Lung (tissue), 12 donors: ENCODE results near the gene TM7SF2. TPM values are rescaled to one million over a fixed set of nuclear protein-coding genes. Genes with fewer than 3 reads are reported as not detected.

Experiments
- ATAC-seq: fragments of 200-7000 bp; cut with Tn5 transposase; one replicate; pipeline ENCODE4 v1.9.1; 2020; ENCODE audit warnings: moderate number of reproducible peaks; ENCODE audit not compliant: insufficient read depth, low FRiP score
- DNase-seq, 3 donors: peaks; one replicate each; pipeline ENCODE4 v3.0.0-alpha.2; 2013 to 2017
- H3K27ac ChIP-seq, 2 donors: one replicate each; pipeline ENCODE4 v1.5.1; 2013; ENCODE audit warnings: mild to moderate bottlenecking in 2 of 2, moderate library complexity in 2 of 2, control low read depth in 1 of 2, inconsistent platforms in 1 of 2, low read depth in 1 of 2, low read length in 1 of 2
- H3K27me3 ChIP-seq, 3 donors: one replicate each; pipeline ENCODE4 v1.5.1; 2013; ENCODE audit warnings: low read length in 2 of 3; ENCODE audit not compliant: control insufficient read depth in 3 of 3, insufficient read depth in 3 of 3
- H3K36me3 ChIP-seq, 4 donors: one replicate each; pipeline ENCODE4 v1.5.1; 2013; ENCODE audit warnings: low read length in 4 of 4, mild to moderate bottlenecking in 1 of 4, moderate library complexity in 1 of 4; ENCODE audit not compliant: control insufficient read depth in 4 of 4, insufficient read depth in 4 of 4
- H3K4me1 ChIP-seq, 5 donors: one replicate each; pipeline ENCODE4 v1.5.1; 2013; ENCODE audit warnings: low read length in 5 of 5, mild to moderate bottlenecking in 2 of 5, moderate library complexity in 1 of 5; ENCODE audit not compliant: control insufficient read depth in 5 of 5, insufficient read depth in 5 of 5
- H3K4me3 ChIP-seq: one replicate; pipeline ENCODE4 v1.5.1; 2013; ENCODE audit warnings: mild to moderate bottlenecking, control low read depth, moderate library complexity
- H3K9ac ChIP-seq, 2 donors: one replicate each; pipeline ENCODE4 v1.5.1; 2013; ENCODE audit warnings: low read length in 2 of 2, control low read depth in 1 of 2; ENCODE audit not compliant: insufficient read depth in 1 of 2
- H3K9me3 ChIP-seq, 4 donors: one replicate each; pipeline ENCODE4 v1.5.1; 2013; ENCODE audit warnings: low read length in 3 of 4, mild to moderate bottlenecking in 1 of 4, moderate library complexity in 1 of 4; ENCODE audit not compliant: control insufficient read depth in 4 of 4, insufficient read depth in 3 of 4
- whole genome bisulfite sequencing, 2 donors: extraction: QIAGEN DNeasy Blood & Tissue Kit; methylation state at CpG; one replicate each; pipeline ENCODE4 v1.1.7; 2013; 5-methylcytosine and 5-hydroxymethylcytosine counted together
- polyA plus RNA-seq, 2 donors: library from polyadenylated mRNA; stranded (reverse); fragments of 200-250 nt; gene quantifications; one replicate each; pipeline ENCODE4 v1.2.1, GENCODE V29; 2013
- total RNA-seq, 2 donors: library from RNA; depleted of rRNA in 1 of 2; stranded (reverse); fragments of >200 nt in 1 of 2; gene quantifications; one replicate each; pipeline ENCODE4 v1.2.1, GENCODE V29; 2014 to 2021
- TF ChIP-seq, protein P1 (sequence below): IDR thresholded peaks from 2 replicates; pipeline ENCODE4 v1.5.1; 2012; ENCODE audit warnings: mild to moderate bottlenecking; ENCODE audit errors: control extremely low read depth, extremely low read depth
- donor health status: control.
- donor health status: control.
- donor health status: Bipolar disorder and iron deficiency.
- donor health status: healthy.
- donor health status: DM: yes; HTN: yes; CAD: no.

TM7SF2 gene
- total and polyA plus RNA-seq, 4 donors: 30.3 to 82.7 (median 54.7) TPM

DNA sequence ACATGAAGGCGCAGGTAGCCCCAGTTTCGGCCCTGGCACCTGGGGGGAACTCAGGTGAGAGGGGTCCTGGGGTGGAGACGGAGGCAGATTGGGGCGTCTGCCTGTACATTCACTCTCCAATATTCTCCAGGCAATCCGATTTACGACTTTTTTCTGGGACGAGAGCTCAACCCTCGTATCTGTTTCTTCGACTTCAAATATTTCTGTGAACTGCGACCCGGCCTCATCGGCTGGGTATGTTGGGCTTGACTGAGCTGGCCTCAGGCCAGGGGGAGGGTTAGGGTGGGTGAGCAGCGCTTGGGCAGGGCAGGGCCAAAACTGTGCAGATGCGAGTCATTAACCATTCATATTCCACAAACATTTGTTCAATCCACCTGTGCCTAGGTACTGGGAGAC, 1.7 kb downstream of the TM7SF2 start:
- H3K36me3 ChIP-seq: peaks cover 6 to 17% (median 12%) of the 10 kb centered on the region in 4 donors
- ATAC-seq (no peak), DNase-seq (peak; percentile 29 to 54 (median 41))
- no peaks in the 10 kb centered on the region for H3K9me3 ChIP-seq
- H3K27me3 ChIP-seq: peaks cover 0 to 3% (median 0%) of the 10 kb centered on the region in 3 donors
- no peak overlapping the region for H3K4me3 ChIP-seq
- TF ChIP-seq, protein P1, sequence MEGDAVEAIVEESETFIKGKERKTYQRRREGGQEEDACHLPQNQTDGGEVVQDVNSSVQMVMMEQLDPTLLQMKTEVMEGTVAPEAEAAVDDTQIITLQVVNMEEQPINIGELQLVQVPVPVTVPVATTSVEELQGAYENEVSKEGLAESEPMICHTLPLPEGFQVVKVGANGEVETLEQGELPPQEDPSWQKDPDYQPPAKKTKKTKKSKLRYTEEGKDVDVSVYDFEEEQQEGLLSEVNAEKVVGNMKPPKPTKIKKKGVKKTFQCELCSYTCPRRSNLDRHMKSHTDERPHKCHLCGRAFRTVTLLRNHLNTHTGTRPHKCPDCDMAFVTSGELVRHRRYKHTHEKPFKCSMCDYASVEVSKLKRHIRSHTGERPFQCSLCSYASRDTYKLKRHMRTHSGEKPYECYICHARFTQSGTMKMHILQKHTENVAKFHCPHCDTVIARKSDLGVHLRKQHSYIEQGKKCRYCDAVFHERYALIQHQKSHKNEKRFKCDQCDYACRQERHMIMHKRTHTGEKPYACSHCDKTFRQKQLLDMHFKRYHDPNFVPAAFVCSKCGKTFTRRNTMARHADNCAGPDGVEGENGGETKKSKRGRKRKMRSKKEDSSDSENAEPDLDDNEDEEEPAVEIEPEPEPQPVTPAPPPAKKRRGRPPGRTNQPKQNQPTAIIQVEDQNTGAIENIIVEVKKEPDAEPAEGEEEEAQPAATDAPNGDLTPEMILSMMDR: no peak
- H3K27ac ChIP-seq: peak overlapping the region in 1 of 2 donors; percentile 77
- H3K4me1 ChIP-seq: peaks cover 3 to 37% (median 9%) of the 10 kb centered on the region in 5 donors
- H3K9ac ChIP-seq: no peak overlapping the region
- WGBS, 2 donors: 21 to 23% methylated on average over 14 of the region's 14 CpGs

DNA sequence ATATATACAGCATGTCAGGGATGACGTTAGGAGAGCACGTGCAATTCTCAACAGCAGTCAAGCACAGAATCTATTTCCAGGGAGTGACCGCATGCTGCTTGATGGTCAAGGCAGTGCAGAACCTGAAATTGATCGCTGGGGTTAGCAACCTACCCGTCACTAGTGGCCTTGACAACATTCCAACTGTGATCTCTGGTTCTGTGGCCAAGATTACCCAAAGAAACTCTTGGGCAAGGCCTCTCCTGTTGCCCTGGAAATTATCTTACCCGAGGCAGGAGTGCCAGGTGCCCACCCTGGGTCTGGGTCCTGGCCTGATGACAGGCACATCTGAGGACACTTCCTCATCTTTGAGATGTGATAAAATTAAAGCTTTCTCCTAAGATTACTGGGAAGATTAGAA, 2.2 kb downstream of the TM7SF2 start:
- TF ChIP-seq, protein P1: no peak
- Histone ChIP-seq H3K4me1 (peaks cover 3 to 37% (median 9%) of the 10 kb centered on the region in 5 donors), H3K27ac (no peak overlapping the region), H3K4me3 (no peak overlapping the region), H3K27me3 (peaks cover 0 to 3% (median 0%) of the 10 kb centered on the region in 3 donors), H3K9me3 (no peaks in the 10 kb centered on the region), H3K9ac (no peak overlapping the region), H3K36me3 (peaks cover under 1 to 17% (median 14%) of the 10 kb centered on the region in 4 donors)
- 75 to 80% methylated on average over 6 of the region's 6 CpGs for WGBS, 2 donors
- no peak for DNase-seq
- no peak for ATAC-seq

DNA sequence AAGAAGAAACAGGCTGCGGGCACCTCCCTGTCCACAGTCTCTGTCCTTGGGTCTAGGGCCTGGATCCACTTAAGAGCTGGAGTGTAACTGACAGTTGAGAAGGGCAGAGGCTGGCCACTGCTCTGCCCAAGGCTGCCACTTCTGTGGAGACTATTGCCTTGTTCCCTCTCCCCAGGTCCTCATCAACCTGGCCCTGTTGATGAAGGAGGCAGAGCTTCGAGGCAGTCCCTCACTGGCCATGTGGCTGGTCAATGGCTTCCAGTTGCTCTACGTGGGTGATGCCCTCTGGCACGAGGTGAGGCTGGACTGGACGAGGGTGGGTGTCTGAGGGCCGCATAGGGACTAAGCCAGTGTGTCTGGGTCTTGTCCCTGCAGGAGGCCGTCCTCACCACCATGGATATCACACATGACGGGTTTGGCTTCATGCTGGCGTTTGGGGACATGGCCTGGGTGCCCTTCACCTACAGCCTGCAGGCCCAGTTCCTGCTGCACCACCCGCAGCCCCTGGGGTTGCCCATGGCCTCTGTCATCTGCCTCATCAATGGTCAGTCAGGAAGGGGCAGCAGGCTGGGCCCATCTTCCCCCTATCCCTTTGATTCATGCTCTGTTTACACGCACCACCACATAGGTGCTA, 3.0 kb downstream of the TM7SF2 start:
- H3K4me3 ChIP-seq: no peak overlapping the region
- no peak overlapping the region for H3K9ac ChIP-seq
- peaks cover 3 to 37% (median 9%) of the 10 kb centered on the region in 5 donors for H3K4me1 ChIP-seq
- ATAC-seq: no peak
- peaks cover 0 to 3% (median 0%) of the 10 kb centered on the region in 3 donors for H3K27me3 ChIP-seq
- peaks cover 3 to 15% (median 10%) of the 10 kb centered on the region in 4 donors for H3K36me3 ChIP-seq
- TF ChIP-seq, protein P1: no peak
- WGBS, 2 donors: 93% methylated on average over 11 of the region's 11 CpGs
- no peak overlapping the region for H3K27ac ChIP-seq
- DNase-seq: no peak
- H3K9me3 ChIP-seq: no peaks in the 10 kb centered on the region
